ENCODE data around the gene CHD2.

GRCh38 chr15:92962914-92963313 is 62.8 kb downstream of the CHD2 start:
- TF ChIP-seq POLR2A (IDR thresholded peaks at IDR 0.05) (no peak), CTCF (IDR thresholded peaks at IDR 0.05) (no peak)

Data from sigmoid colon (tissue), 3 donors.